ENCODE measurements around the gene GIPC2. TPM values are rescaled to one million over a fixed set of nuclear protein-coding genes. Genes with fewer than 3 reads are reported as not detected.

GIPC2 gene
- polyA plus RNA-seq, 1 donor (not counting 4 experiments of a cell fraction or from before 2014, with no cell fraction given): 0.28 TPM

- H3K9me3 ChIP-seq (ENCODE audit: control insufficient read depth, low read depth, low read length): no peaks in the 10 kb centered on the region
- no peak overlapping the region for H3K27ac ChIP-seq (ENCODE audit: control insufficient read depth, insufficient read depth, low read length)
- DNase-seq (ENCODE audit: low read depth, low spot score): no peak
- no peak for FAIRE-seq
- H3K79me2 ChIP-seq (ENCODE audit: control insufficient read depth, insufficient read depth, low read length): no peaks in the 10 kb centered on the region
- H3K9ac ChIP-seq (ENCODE audit: control insufficient read depth, extremely low read depth, insufficient read depth, low read length): no peak overlapping the region
- peaks cover 17% of the 10 kb centered on the region for H3K27me3 ChIP-seq (ENCODE audit: control insufficient read depth, extremely low read depth, insufficient read depth, low read length)
- H3K4me2 ChIP-seq (ENCODE audit: control insufficient read depth, extremely low read depth, insufficient read depth, low read depth, low read length): peak overlapping the region; percentile 81
- H2AFZ ChIP-seq (ENCODE audit: control insufficient read depth, low read length): no peak overlapping the region
- no peaks in the 10 kb centered on the region for H3K9me1 ChIP-seq (ENCODE audit: control insufficient read depth, extremely low read depth, insufficient read depth, low read length)
- TF ChIP-seq, protein P1, sequence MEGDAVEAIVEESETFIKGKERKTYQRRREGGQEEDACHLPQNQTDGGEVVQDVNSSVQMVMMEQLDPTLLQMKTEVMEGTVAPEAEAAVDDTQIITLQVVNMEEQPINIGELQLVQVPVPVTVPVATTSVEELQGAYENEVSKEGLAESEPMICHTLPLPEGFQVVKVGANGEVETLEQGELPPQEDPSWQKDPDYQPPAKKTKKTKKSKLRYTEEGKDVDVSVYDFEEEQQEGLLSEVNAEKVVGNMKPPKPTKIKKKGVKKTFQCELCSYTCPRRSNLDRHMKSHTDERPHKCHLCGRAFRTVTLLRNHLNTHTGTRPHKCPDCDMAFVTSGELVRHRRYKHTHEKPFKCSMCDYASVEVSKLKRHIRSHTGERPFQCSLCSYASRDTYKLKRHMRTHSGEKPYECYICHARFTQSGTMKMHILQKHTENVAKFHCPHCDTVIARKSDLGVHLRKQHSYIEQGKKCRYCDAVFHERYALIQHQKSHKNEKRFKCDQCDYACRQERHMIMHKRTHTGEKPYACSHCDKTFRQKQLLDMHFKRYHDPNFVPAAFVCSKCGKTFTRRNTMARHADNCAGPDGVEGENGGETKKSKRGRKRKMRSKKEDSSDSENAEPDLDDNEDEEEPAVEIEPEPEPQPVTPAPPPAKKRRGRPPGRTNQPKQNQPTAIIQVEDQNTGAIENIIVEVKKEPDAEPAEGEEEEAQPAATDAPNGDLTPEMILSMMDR (optimal IDR thresholded peaks at IDR 0.05 in 1 of 3, IDR thresholded peaks at IDR 0.05 in 1 of 3, conservative IDR thresholded peaks at IDR 0.05 in 1 of 3; ENCODE audit: extremely low read depth in 1 of 3, insufficient read depth in 2 of 3, low read length in 3 of 3): no peak
- no peak for TF ChIP-seq EZH2 (IDR thresholded peaks at IDR 0.05; ENCODE audit: low read length)
- peaks cover 7% of the 10 kb centered on the region for H3K4me1 ChIP-seq (ENCODE audit: control insufficient read depth, extremely low read depth, insufficient read depth, low read length)
- H3K36me3 ChIP-seq (ENCODE audit: control insufficient read depth in 2 of 2, extremely low read depth in 1 of 2, insufficient read depth in 2 of 2, low read length in 2 of 2): no peaks in the 10 kb centered on the region
- dilution Hi-C loops (cut with MboI; ENCODE audit: extremely low pct_ligation_motif_present, low sequenced_read_pairs): no loop called here
- no peaks in the 10 kb centered on the region for H4K20me1 ChIP-seq (ENCODE audit: control insufficient read depth, extremely low read depth, insufficient read depth, low read length)
- peak overlapping the region in 1 of 3 experiments; percentile 64 for H3K4me3 ChIP-seq (ENCODE audit: control insufficient read depth in 2 of 3, extremely low read depth in 1 of 3, insufficient read depth in 2 of 3, low read depth in 1 of 3, low read length in 3 of 3)
Measured at GRCh38 chr1:78045563-78045925, 222 bp upstream of the GIPC2 start.

DNA sequence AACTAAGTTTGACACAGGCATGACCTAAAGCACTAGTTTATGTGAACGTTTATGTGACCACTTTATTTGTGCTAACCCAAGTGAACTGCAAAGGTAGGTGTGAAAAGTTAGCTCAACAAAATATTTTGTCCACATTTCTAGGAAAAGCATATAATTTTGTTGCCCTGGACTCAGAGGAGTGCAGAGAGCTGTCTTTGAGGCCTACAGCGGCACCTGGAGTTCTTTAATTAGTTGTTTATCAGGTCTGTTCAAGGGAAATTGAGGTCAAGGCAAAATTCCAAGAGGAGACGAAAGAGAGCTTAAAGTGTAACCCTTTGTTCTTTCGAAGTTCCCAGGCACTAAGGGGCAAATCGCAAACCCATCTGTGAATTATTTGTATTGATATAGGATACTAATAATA lies 1.3 kb downstream of the GIPC2 start:
- Histone ChIP-seq H3K4me2 (ENCODE audit: control insufficient read depth, extremely low read depth, insufficient read depth, low read depth, low read length) (no peak overlapping the region), H3K9me3 (ENCODE audit: control insufficient read depth, low read depth, low read length) (no peaks in the 10 kb centered on the region), H3K36me3 (ENCODE audit: control insufficient read depth in 2 of 2, extremely low read depth in 1 of 2, insufficient read depth in 2 of 2, low read length in 2 of 2) (no peaks in the 10 kb centered on the region), H3K79me2 (ENCODE audit: control insufficient read depth, insufficient read depth, low read length) (no peaks in the 10 kb centered on the region), H4K20me1 (ENCODE audit: control insufficient read depth, extremely low read depth, insufficient read depth, low read length) (no peaks in the 10 kb centered on the region), H3K27me3 (ENCODE audit: control insufficient read depth, extremely low read depth, insufficient read depth, low read length) (peaks cover 17% of the 10 kb centered on the region), H3K9me1 (ENCODE audit: control insufficient read depth, extremely low read depth, insufficient read depth, low read length) (no peaks in the 10 kb centered on the region), H3K27ac (ENCODE audit: control insufficient read depth, insufficient read depth, low read length) (no peak overlapping the region), H2AFZ (ENCODE audit: control insufficient read depth, low read length) (no peak overlapping the region), H3K4me3 (ENCODE audit: control insufficient read depth in 2 of 3, extremely low read depth in 1 of 3, insufficient read depth in 2 of 3, low read depth in 1 of 3, low read length in 3 of 3) (no peak overlapping the region), H3K4me1 (ENCODE audit: control insufficient read depth, extremely low read depth, insufficient read depth, low read length) (peaks cover 7% of the 10 kb centered on the region), H3K9ac (ENCODE audit: control insufficient read depth, extremely low read depth, insufficient read depth, low read length) (no peak overlapping the region)
- TF ChIP-seq, protein P1 (optimal IDR thresholded peaks at IDR 0.05 in 1 of 3, IDR thresholded peaks at IDR 0.05 in 1 of 3, conservative IDR thresholded peaks at IDR 0.05 in 1 of 3; ENCODE audit: extremely low read depth in 1 of 3, insufficient read depth in 2 of 3, low read length in 3 of 3): no peak
- TF ChIP-seq EZH2 (IDR thresholded peaks at IDR 0.05; ENCODE audit: low read length): no peak
- FAIRE-seq (no peak), DNase-seq (ENCODE audit: low read depth, low spot score) (no peak)
- dilution Hi-C loops (cut with MboI; ENCODE audit: extremely low pct_ligation_motif_present, low sequenced_read_pairs): no loop called here

Measured in keratinocyte (primary cell).